ENCODE measurements around the gene SETD9. TPM values are rescaled to one million over a fixed set of nuclear protein-coding genes. Genes with fewer than 3 reads are reported as not detected.
A peak's percentile ranks its signal among the peaks of the same experiment; 100 is the strongest.

The SETD9 gene
- total and polyA plus RNA-seq, 2 of the 13 experiments (the other 11 are each of a cell fraction or from before 2014, with no cell fraction given), result 4.8 to 17.8 TPM

- TF ChIP-seq REST (IDR thresholded peaks at IDR 0.05; ENCODE audit: borderline replicate concordance in 1 of 2, low read depth in 1 of 2, low read length in 2 of 2), result no peak
- TF ChIP-seq ZFY (CRISPR knock-in tag; IDR thresholded peaks at IDR 0.05), result peak; percentile 66
- no peak for TF ChIP-seq NR3C1 (CRISPR knock-in tag; IDR thresholded peaks at IDR 0.05)
- no peak for TF ChIP-seq ZNF704 (CRISPR knock-in tag; IDR thresholded peaks at IDR 0.05; ENCODE audit: borderline replicate concordance)
- TF ChIP-seq ZSCAN12 (CRISPR knock-in tag; IDR thresholded peaks at IDR 0.05), result no peak
- TF ChIP-seq ZNF331 (CRISPR knock-in tag; IDR thresholded peaks at IDR 0.05), result no peak
- no peak for TF ChIP-seq RFX1 (IDR thresholded peaks at IDR 0.05)
- TF ChIP-seq ZFP37 (CRISPR knock-in tag; IDR thresholded peaks at IDR 0.05; ENCODE audit: borderline replicate concordance), result no peak
- TF ChIP-seq ZSCAN25 (CRISPR knock-in tag; IDR thresholded peaks at IDR 0.05), result no peak
- TF ChIP-seq THAP9 (CRISPR knock-in tag; IDR thresholded peaks at IDR 0.05; ENCODE audit: borderline replicate concordance), result no peak
- TF ChIP-seq ZNF841 (CRISPR knock-in tag; IDR thresholded peaks at IDR 0.05; ENCODE audit: borderline replicate concordance), result no peak
- TF ChIP-seq MBD4 (IDR thresholded peaks at IDR 0.05; ENCODE audit: borderline replicate concordance, low read length), result no peak
- TF ChIP-seq ZNF260 (CRISPR knock-in tag; IDR thresholded peaks at IDR 0.05; ENCODE audit: borderline replicate concordance, low read depth), result no peak
- TF ChIP-seq TFE3 (CRISPR knock-in tag; IDR thresholded peaks at IDR 0.05), result no peak
- TF ChIP-seq HMGA1 (CRISPR knock-in tag; conservative IDR thresholded peaks at IDR 0.05), result no peak
- no peak for TF ChIP-seq SP1 (IDR thresholded peaks at IDR 0.05)
- TF ChIP-seq SP1 (CRISPR knock-in tag; IDR thresholded peaks at IDR 0.05), result no peak
- TF ChIP-seq KLF6 (CRISPR knock-in tag; IDR thresholded peaks at IDR 0.05), result no peak
- no peak for TF ChIP-seq RCOR2 (CRISPR knock-in tag; IDR thresholded peaks at IDR 0.05)
- peak; percentile 26 for TF ChIP-seq XRCC5 (optimal IDR thresholded peaks at IDR 0.05; ENCODE audit: low read length)
- TF ChIP-seq ZMAT3 (CRISPR knock-in tag; conservative IDR thresholded peaks at IDR 0.05), result no peak
- TF ChIP-seq SPEN (CRISPR knock-in tag; IDR thresholded peaks at IDR 0.05; ENCODE audit: low read depth), result peak; percentile 9
- peak; percentile 7; the same call in 1 of the 2 replicates for TF ChIP-seq HES4 (CRISPR knock-in tag; IDR thresholded peaks at IDR 0.05; ENCODE audit: borderline replicate concordance)
Observed at GRCh38 chr5:56951946-56952691, 42.7 kb downstream of the SETD9 start, which contains the start of gene MIER3 (continued).

Data from HepG2 (cell line).